Endothelial cell of umbilical vein (primary cell): ENCODE measurements around the gene PCDHGC3. TPM values are rescaled to one million over a fixed set of nuclear protein-coding genes. Genes with fewer than 3 reads are reported as not detected.

Experiments
- BruUV-seq: library from RNA; stranded (reverse); fragments of 400-500 nt; replicated peaks from 2 replicates; lab custom pipeline; 2021; lab: Mats Ljungman, UMichigan
- CTCF ChIA-PET: fragments of 300-600, 350-600 bp; sonication (Branson Sonifier 250); formaldehyde crosslinking; loops from one replicate; lab custom pipeline; 2021; ENCODE audit warnings: antibody characterized with exemption, inconsistent platforms; lab: Charles Lee
- POLR2A ChIA-PET: fragments of 300-600, 350-600 bp; sonication (Branson Sonifier 250); formaldehyde crosslinking; loops from one replicate; lab custom pipeline; 2021; ENCODE audit warnings: antibody characterized with exemption, inconsistent platforms; lab: Charles Lee
- DNase-seq: peaks from one replicate; pipeline ENCODE4 v3.0.0-alpha.2; 2011; ENCODE audit warnings: low read depth, low spot score
- FAIRE-seq: peaks from 2 replicates; lab custom pipeline; 2011; peaks lifted over from hg19 to GRCh38; lab: Jason Lieb, UNC
- H2AFZ ChIP-seq: 2 replicates; pipeline ENCODE4 v1.6.0; 2012; ENCODE audit warnings: low read depth, low read length, control low read depth, inconsistent platforms
- H3K27ac ChIP-seq: 2 replicates; pipeline ENCODE4 v1.5.1; 2011; ENCODE audit warnings: low read depth, mild to moderate bottlenecking, control low read depth, low read length, moderate library complexity; ENCODE audit not compliant: insufficient read depth
- H3K27me3 ChIP-seq, 2 experiments: 2 replicates each; pipeline versions ENCODE4 v1.6.0 to v1.6.1; 2011; ENCODE audit warnings: low read length in 2 of 2, mixed read lengths in 1 of 2; ENCODE audit not compliant: control insufficient read depth in 2 of 2, insufficient read depth in 2 of 2
- H3K36me3 ChIP-seq, 2 experiments: 2 replicates in 1 of 2; 3 replicates in 1 of 2; pipeline ENCODE4 v1.5.1; 2011; ENCODE audit warnings: low read length in 2 of 2, mild to moderate bottlenecking in 1 of 2, moderate library complexity in 1 of 2; ENCODE audit not compliant: control insufficient read depth in 2 of 2, insufficient read depth in 2 of 2; ENCODE audit errors: extremely low read depth in 1 of 2
- H3K4me1 ChIP-seq: 3 replicates; pipeline ENCODE4 v1.5.1; 2011; ENCODE audit warnings: mild to moderate bottlenecking, low read length; ENCODE audit not compliant: control insufficient read depth, insufficient read depth; ENCODE audit errors: extremely low read depth
- H3K4me2 ChIP-seq: 2 replicates; pipeline ENCODE4 v1.6.1; 2011; ENCODE audit warnings: low read length, control low read depth, mixed read lengths; ENCODE audit not compliant: insufficient read depth
- H3K4me3 ChIP-seq, 3 experiments: fragments of 200-600 bp in 1 of 3; sonication (generic), shearing (Covaris generic) in 1 of 3; replicated peaks in 1 of 3; 2 replicates each; pipeline ENCODE4 v1.5.1; 2011 to 2016; ENCODE audit warnings: control low read depth in 3 of 3, low read length in 3 of 3, mild to moderate bottlenecking in 2 of 3, inconsistent platforms in 1 of 3, low read depth in 1 of 3, moderate library complexity in 1 of 3; ENCODE audit not compliant: insufficient read depth in 1 of 3
- H3K79me2 ChIP-seq: 2 replicates; pipeline ENCODE4 v1.6.0; 2012; ENCODE audit warnings: low read length, inconsistent platforms; ENCODE audit not compliant: control insufficient read depth, insufficient read depth
- H3K9ac ChIP-seq: replicated peaks from 2 replicates; pipeline ENCODE3; 2011; ENCODE audit warnings: low read length, control low read depth; ENCODE audit not compliant: insufficient read depth; ENCODE audit errors: extremely low read depth
- H3K9me1 ChIP-seq: replicated peaks from 3 replicates; pipeline ENCODE4 v1.6.0; 2011; ENCODE audit warnings: mild to moderate bottlenecking, low read length; ENCODE audit not compliant: control insufficient read depth, insufficient read depth; ENCODE audit errors: extremely low read depth
- H3K9me3 ChIP-seq: replicated peaks from 2 replicates; pipeline ENCODE4 v1.5.1; 2012; ENCODE audit warnings: low read length, inconsistent platforms; ENCODE audit not compliant: control insufficient read depth, insufficient read depth
- H4K20me1 ChIP-seq: replicated peaks from 2 replicates; pipeline ENCODE3; 2011; ENCODE audit warnings: mild to moderate bottlenecking, low read length; ENCODE audit not compliant: control insufficient read depth, insufficient read depth; ENCODE audit errors: extremely low read depth
- CTCF ChIP-seq, 2 donors: IDR thresholded peaks; 1 replicate in 1 of 2; 2 replicates in 1 of 2; pipeline ENCODE4 v1.5.1; 2011; ENCODE audit warnings: low read length in 2 of 2, mild to moderate bottlenecking in 2 of 2, moderate library complexity in 2 of 2, control low read depth in 1 of 2, inconsistent platforms in 1 of 2, low read depth in 1 of 2; ENCODE audit not compliant: insufficient read depth in 1 of 2; ENCODE audit errors: extremely low read depth in 1 of 2
- EZH2 ChIP-seq: IDR thresholded peaks from 2 replicates; pipeline ENCODE4 v1.6.1; 2012; ENCODE audit warnings: borderline replicate concordance, low read depth, mild to moderate bottlenecking, moderate library complexity, low read length, inconsistent platforms; ENCODE audit not compliant: severe bottlenecking
- FOS ChIP-seq: IDR thresholded peaks from 2 replicates; pipeline ENCODE4 v1.6.1; 2011; ENCODE audit warnings: mild to moderate bottlenecking, low read length, moderate library complexity, borderline replicate concordance; ENCODE audit not compliant: insufficient read depth
- GATA2 ChIP-seq: IDR thresholded peaks from 2 replicates; pipeline ENCODE4 v1.7.0; 2011; ENCODE audit warnings: low read depth, mild to moderate bottlenecking, moderate library complexity, mixed read lengths, low read length; ENCODE audit not compliant: insufficient read length, insufficient read depth
- JUN ChIP-seq: IDR thresholded peaks from 2 replicates; pipeline ENCODE4 v1.6.1; 2011; ENCODE audit warnings: borderline replicate concordance, low read depth; ENCODE audit not compliant: insufficient read length, insufficient read depth
- MAX ChIP-seq: IDR thresholded peaks from 2 replicates; pipeline ENCODE4 v1.6.1; 2011; ENCODE audit not compliant: insufficient read depth, insufficient read length
- MYC ChIP-seq: IDR thresholded peaks from one replicate; pipeline ENCODE4 v1.6.1; 2011; ENCODE audit warnings: mild to moderate bottlenecking, low read depth, low read length
- POLR2A ChIP-seq: IDR thresholded peaks from 2 replicates; pipeline ENCODE4 v1.6.1; 2012; ENCODE audit warnings: low read depth, mild to moderate bottlenecking, control low read depth, low read length
- POLR2AphosphoS5 ChIP-seq: IDR thresholded peaks from 2 replicates; pipeline ENCODE4 v1.6.1; 2012; ENCODE audit warnings: low read depth, mild to moderate bottlenecking, control low read depth, low read length, moderate library complexity; ENCODE audit not compliant: insufficient read depth
- dilution Hi-C: fragments of 300-500 bp; cut with MboI; formaldehyde crosslinking; loops from one replicate; pipeline ENCODE4 v1.15.0; 2019; ENCODE audit warnings: low sequenced_read_pairs; ENCODE audit not compliant: extremely low pct_ligation_motif_present
- intact Hi-C: fragments of 100-400 bp; cut with micrococcal nuclease; formaldehyde crosslinking; loops from one replicate; pipeline ENCODE4 v1.10.0; 2022
- polyA plus RNA-seq, 4 experiments: library from polyadenylated mRNA; depleted of rRNA in 3 of 4; stranded (reverse) in 3 of 4; unstranded in 1 of 4; fragments of >200 nt; gene quantifications; 2 replicates each; pipeline versions ENCODE4 v1.2.1 to v1.2.3, GENCODE V29; 2011 to 2012; ENCODE audit warnings: missing spikeins in 1 of 4
- total RNA-seq: library from RNA; stranded (reverse); gene quantifications from 2 replicates; pipeline ENCODE4 v1.2.3, GENCODE V29; 2021

Gene PCDHGC3
- total and polyA plus RNA-seq, 2 donors (not counting 3 experiments of a cell fraction or from before 2014, with no cell fraction given) = 9.2 to 36.1 TPM

- dilution Hi-C loops (no loop called here), intact Hi-C loops (no loop called here)
- CTCF ChIA-PET = no interaction called here
- H3K9me1 ChIP-seq = no peaks in the 10 kb centered on the region
- BruUV-seq = no TSS peak
- no peak overlapping the region for H3K9ac ChIP-seq
- peaks cover 5 to 13% of the 10 kb centered on the region in 2 experiments for H3K27me3 ChIP-seq
- TF ChIP-seq POLR2A (no peak), GATA2 (no peak), JUN (no peak), MAX (no peak), CTCF (IDR thresholded peaks at IDR 0.05; ENCODE audit: extremely low read depth in 1 of 2, insufficient read depth in 1 of 2, low read depth in 1 of 2, low read length in 2 of 2) (no peak), MYC (no peak), POLR2AphosphoS5 (no peak), FOS (no peak), EZH2 (no peak)
- peaks cover 12% of the 10 kb centered on the region for H3K4me1 ChIP-seq
- POLR2A ChIA-PET = no interaction called here
- no peak overlapping the region for H3K4me2 ChIP-seq
- no peaks in the 10 kb centered on the region for H3K36me3 ChIP-seq
- no peak for FAIRE-seq
- H4K20me1 ChIP-seq = no peaks in the 10 kb centered on the region
- DNase-seq = no peak
- H2AFZ ChIP-seq = no peak overlapping the region
- no peak overlapping the region for H3K27ac ChIP-seq
- H3K4me3 ChIP-seq = no peak overlapping the region
- H3K9me3 ChIP-seq = no peaks in the 10 kb centered on the region
- H3K79me2 ChIP-seq = no peaks in the 10 kb centered on the region
Observed at GRCh38 chr5:141479776-141480175, 4.0 kb downstream of the PCDHGC3 start.
